Measurements from ENCODE around the gene DPYSL5. TPM values are rescaled to one million over a fixed set of nuclear protein-coding genes. Genes with fewer than 3 reads are reported as not detected.

The DPYSL5 gene
- polyA plus RNA-seq, 2 of the 4 experiments (the other 2 are of a cell fraction), result 2.5 to 8.2 TPM

DNA sequence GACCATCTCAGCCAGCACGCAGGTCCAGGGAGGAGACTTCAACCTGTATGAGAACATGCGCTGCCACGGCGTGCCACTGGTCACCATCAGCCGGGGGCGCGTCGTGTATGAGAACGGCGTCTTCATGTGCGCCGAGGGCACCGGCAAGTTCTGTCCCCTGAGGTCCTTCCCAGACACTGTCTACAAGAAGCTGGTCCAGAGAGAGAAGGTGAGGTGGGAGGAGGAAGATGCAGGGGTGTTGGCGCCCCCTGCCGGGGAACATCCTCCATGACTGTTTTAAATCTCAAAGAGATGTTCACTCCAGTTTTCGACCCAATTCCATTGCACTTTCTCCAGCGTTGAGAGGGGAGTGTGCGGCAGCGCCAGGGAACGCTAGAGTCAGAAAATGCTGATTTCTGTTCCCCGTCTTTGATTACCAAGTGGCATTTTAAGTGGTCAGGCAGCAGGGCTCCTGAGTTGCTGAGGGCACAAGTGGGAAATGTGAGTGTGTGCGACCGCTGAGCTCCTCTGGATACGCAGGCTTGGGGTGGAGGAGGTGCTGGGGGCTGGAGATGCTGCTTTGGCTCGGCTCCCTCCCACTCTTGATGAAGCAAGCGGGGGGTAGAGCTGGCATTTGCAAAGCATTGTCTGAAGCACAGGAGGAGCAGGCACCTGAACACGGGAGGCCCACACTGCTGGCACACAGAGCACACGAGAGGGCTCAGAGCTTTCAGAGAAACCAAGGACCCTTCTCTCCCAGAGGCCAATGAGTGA is 94.8 kb downstream of the DPYSL5 start:
- TF ChIP-seq CBX8 (IDR thresholded peaks at IDR 0.05) (no peak), POLR2A (IDR thresholded peaks at IDR 0.05; ENCODE audit: low read length) (no peak), RCOR1 (IDR thresholded peaks at IDR 0.05; ENCODE audit: low read depth, low read length) (no peak), HOXA7 (CRISPR knock-in tag; IDR thresholded peaks at IDR 0.05) (no peak), PHF8 (IDR thresholded peaks at IDR 0.05; ENCODE audit: borderline replicate concordance, low read depth) (no peak), SMC3 (IDR thresholded peaks at IDR 0.05) (peak; percentile 87), RAD21 (conservative IDR thresholded peaks at IDR 0.05 in 1 of 2, IDR thresholded peaks at IDR 0.05 in 1 of 2) (peak; percentile 79 to 88), NPAS2 (CRISPR knock-in tag; IDR thresholded peaks at IDR 0.05; ENCODE audit: borderline replicate concordance) (no peak), TFCP2L1 (CRISPR knock-in tag; IDR thresholded peaks at IDR 0.05) (no peak), ZFP36 (IDR thresholded peaks at IDR 0.05; ENCODE audit: borderline replicate concordance, partially characterized antibody) (no peak), ZSCAN20 (CRISPR knock-in tag; IDR thresholded peaks at IDR 0.05) (no peak), SREBF2 (IDR thresholded peaks at IDR 0.05) (no peak)
- TF ChIP-seq, protein P1, sequence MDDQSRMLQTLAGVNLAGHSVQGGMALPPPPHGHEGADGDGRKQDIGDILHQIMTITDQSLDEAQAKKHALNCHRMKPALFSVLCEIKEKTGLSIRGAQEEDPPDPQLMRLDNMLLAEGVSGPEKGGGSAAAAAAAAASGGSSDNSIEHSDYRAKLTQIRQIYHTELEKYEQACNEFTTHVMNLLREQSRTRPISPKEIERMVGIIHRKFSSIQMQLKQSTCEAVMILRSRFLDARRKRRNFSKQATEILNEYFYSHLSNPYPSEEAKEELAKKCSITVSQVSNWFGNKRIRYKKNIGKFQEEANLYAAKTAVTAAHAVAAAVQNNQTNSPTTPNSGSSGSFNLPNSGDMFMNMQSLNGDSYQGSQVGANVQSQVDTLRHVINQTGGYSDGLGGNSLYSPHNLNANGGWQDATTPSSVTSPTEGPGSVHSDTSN (IDR thresholded peaks at IDR 0.05), result no peak
- TF ChIP-seq, protein P2, sequence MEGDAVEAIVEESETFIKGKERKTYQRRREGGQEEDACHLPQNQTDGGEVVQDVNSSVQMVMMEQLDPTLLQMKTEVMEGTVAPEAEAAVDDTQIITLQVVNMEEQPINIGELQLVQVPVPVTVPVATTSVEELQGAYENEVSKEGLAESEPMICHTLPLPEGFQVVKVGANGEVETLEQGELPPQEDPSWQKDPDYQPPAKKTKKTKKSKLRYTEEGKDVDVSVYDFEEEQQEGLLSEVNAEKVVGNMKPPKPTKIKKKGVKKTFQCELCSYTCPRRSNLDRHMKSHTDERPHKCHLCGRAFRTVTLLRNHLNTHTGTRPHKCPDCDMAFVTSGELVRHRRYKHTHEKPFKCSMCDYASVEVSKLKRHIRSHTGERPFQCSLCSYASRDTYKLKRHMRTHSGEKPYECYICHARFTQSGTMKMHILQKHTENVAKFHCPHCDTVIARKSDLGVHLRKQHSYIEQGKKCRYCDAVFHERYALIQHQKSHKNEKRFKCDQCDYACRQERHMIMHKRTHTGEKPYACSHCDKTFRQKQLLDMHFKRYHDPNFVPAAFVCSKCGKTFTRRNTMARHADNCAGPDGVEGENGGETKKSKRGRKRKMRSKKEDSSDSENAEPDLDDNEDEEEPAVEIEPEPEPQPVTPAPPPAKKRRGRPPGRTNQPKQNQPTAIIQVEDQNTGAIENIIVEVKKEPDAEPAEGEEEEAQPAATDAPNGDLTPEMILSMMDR (IDR thresholded peaks at IDR 0.05), result peak; percentile 96
- ATAC-seq, result peak; percentile 64 to 82; a peak in 5 of 6 replicates
- Histone ChIP-seq H3K27ac (no peak overlapping the region), H3K4me2 (no peak overlapping the region), H3K4me1 (peaks cover 8% of the 10 kb centered on the region; the same call in 1 of the 3 replicates), H3K9me3 (no peaks in the 10 kb centered on the region), H3K4me3 (no peak overlapping the region)
- whole genome bisulfite sequencing (ENCODE audit: missing lambda C conversion rate), result 48% methylated on average over 28 of the region's 28 CpGs
- CTCF ChIA-PET, result interaction anchor here (0.6 to 34.5 kb wide), 44 partner anchors 9 to 360 kb away, joined by 3 to 669 read pairs (median 4); partner anchors contain the start of genes DPYSL5, EMILIN1 and KHK
- POLR2A ChIA-PET, result no interaction called here
- DNase-seq (ENCODE audit: low read depth in 1 of 2, low spot score in 1 of 2), result peak; percentile 78 to 87
- no peak for FAIRE-seq

DNA sequence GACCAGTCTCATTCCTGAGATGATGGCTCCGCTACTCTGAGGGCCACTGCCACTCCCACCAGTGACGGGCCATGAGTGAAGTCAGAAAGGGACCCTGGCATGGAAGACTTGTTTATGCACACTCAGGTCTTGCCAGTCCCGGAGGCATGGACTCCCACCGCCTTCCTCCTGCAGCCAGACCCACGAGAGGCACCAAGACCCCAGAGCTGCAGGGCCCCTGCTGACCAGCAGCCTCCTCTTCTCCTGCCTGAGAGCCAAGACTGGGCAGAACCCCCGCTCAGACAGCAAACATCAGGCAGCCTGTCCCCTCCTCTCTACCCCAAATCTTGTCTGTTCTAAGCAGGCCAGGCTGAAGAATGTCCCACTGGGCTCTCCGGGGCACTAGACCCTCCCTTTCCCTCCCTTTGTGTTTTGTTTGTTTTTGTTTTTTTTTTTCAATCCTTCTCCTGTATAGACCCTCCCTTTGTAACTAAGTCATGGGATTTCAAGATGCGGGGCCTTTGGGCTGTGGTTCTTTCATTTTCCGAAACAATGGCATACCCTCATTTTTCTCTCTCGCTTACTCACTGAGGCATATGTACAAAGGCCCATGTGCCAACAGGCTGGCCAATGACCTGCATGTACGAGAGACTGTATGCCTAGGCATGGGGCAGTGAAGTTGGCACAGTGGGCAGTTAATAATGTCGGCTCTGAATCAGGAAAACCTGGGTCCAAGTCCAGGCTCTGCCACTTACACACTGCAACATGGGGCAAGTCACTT is 98.2 kb downstream of the DPYSL5 start:
- DNase-seq (ENCODE audit: low read depth in 1 of 2, low spot score in 1 of 2) (no peak), FAIRE-seq (no peak), ATAC-seq (no peak)
- Histone ChIP-seq H3K4me1 (peaks cover 8% of the 10 kb centered on the region; the same call in 1 of the 3 replicates), H3K4me2 (no peak overlapping the region), H3K27ac (no peak overlapping the region), H3K4me3 (no peak overlapping the region), H3K9me3 (no peaks in the 10 kb centered on the region)
- POLR2A ChIA-PET, result no interaction called here
- CTCF ChIA-PET, result interaction anchor here (0.5 to 34.5 kb wide), 5 partner anchors 14 to 95 kb away, joined by 3 to 669 read pairs (median 5); partner anchors contain the start of gene DPYSL5
- 67% methylated on average over 10 of the region's 12 CpGs for WGBS (ENCODE audit: missing lambda C conversion rate)
- no peak for TF ChIP-seq ZC3H11A (IDR thresholded peaks at IDR 0.05)
- no peak for TF ChIP-seq MAFK (IDR thresholded peaks at IDR 0.05; ENCODE audit: partially characterized antibody)
- TF ChIP-seq RCOR1 (IDR thresholded peaks at IDR 0.05; ENCODE audit: low read depth, low read length), result no peak
- no peak for TF ChIP-seq RFX5 (IDR thresholded peaks at IDR 0.05)
- no peak for TF ChIP-seq CEBPB (IDR thresholded peaks at IDR 0.05)
- no peak for TF ChIP-seq FOSL2 (IDR thresholded peaks at IDR 0.05)
- no peak for TF ChIP-seq FOSL2 (CRISPR knock-in tag; IDR thresholded peaks at IDR 0.05)
- TF ChIP-seq RNF2 (IDR thresholded peaks at IDR 0.05; ENCODE audit: borderline replicate concordance, low read depth), result no peak
- TF ChIP-seq HOXA7 (CRISPR knock-in tag; IDR thresholded peaks at IDR 0.05), result no peak
- TF ChIP-seq NPAS2 (CRISPR knock-in tag; IDR thresholded peaks at IDR 0.05; ENCODE audit: borderline replicate concordance), result no peak
- TF ChIP-seq ESRRA (IDR thresholded peaks at IDR 0.05; ENCODE audit: borderline replicate concordance, low read length), result no peak
- TF ChIP-seq JUN (IDR thresholded peaks at IDR 0.05), result no peak
- TF ChIP-seq, protein P3, sequence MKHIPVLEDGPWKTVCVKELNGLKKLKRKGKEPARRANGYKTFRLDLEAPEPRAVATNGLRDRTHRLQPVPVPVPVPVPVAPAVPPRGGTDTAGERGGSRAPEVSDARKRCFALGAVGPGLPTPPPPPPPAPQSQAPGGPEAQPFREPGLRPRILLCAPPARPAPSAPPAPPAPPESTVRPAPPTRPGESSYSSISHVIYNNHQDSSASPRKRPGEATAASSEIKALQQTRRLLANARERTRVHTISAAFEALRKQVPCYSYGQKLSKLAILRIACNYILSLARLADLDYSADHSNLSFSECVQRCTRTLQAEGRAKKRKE (CRISPR knock-in tag; IDR thresholded peaks at IDR 0.05; ENCODE audit: low read depth), result no peak
- no peak for TF ChIP-seq HOXB5 (CRISPR knock-in tag; IDR thresholded peaks at IDR 0.05)

All from A549 (cell line).